GM23338 (cell line): Measurements from ENCODE around the gene MGAT3. TPM values are rescaled to one million over a fixed set of nuclear protein-coding genes. Genes with fewer than 3 reads are reported as not detected.

ENCODE experiments used
- ATAC-seq: fragments of 200-7000 bp; cut with Tn5 transposase; 3 replicates; pipeline ENCODE4 v1.9.1; 2020
- DNase-seq: peaks from one replicate; pipeline ENCODE4 v3.0.0-alpha.2; 2015; ENCODE audit warnings: low spot score
- H2AFZ ChIP-seq: fragments of 200-600 bp; sonication (generic); 2 replicates; pipeline ENCODE4 v1.8.0; 2016; ENCODE audit warnings: antibody characterized with exemption, mild to moderate bottlenecking, moderate library complexity
- H3F3A ChIP-seq: fragments of 200-600 bp; sonication (generic); replicated peaks from 2 replicates; pipeline ENCODE4 v1.8.0; 2017; ENCODE audit warnings: antibody characterized with exemption, mixed run types, low read depth
- H3K27ac ChIP-seq: fragments of 200-600 bp; sonication (generic); 2 replicates; pipeline ENCODE4 v1.6.1; 2016; ENCODE audit warnings: low read depth
- H3K27me3 ChIP-seq: fragments of 200-600 bp; sonication (generic); 2 replicates; pipeline ENCODE4 v1.8.0; 2016; ENCODE audit warnings: mild to moderate bottlenecking, mixed run types, moderate library complexity; ENCODE audit not compliant: insufficient read depth
- H3K36me3 ChIP-seq: fragments of 200-600 bp; sonication (generic); 2 replicates; pipeline ENCODE4 v1.8.0; 2016; ENCODE audit warnings: mild to moderate bottlenecking; ENCODE audit not compliant: insufficient read depth
- H3K4me1 ChIP-seq: fragments of 200-600 bp; sonication (generic); 2 replicates; pipeline ENCODE4 v1.8.0; 2016; ENCODE audit warnings: mild to moderate bottlenecking, moderate library complexity; ENCODE audit not compliant: insufficient read depth
- H3K4me2 ChIP-seq: fragments of 200-600 bp; sonication (generic); 2 replicates; pipeline ENCODE4 v1.7.1; 2017; ENCODE audit warnings: mixed run types
- H3K4me3 ChIP-seq: fragments of 200-600 bp; sonication (generic); 2 replicates; pipeline ENCODE4 v1.6.1; 2016; ENCODE audit warnings: mixed run types
- H3K79me2 ChIP-seq: fragments of 200-600 bp; sonication (generic); replicated peaks from 2 replicates; pipeline ENCODE4 v1.8.0; 2017; ENCODE audit warnings: mild to moderate bottlenecking; ENCODE audit not compliant: insufficient read depth
- H3K9me2 ChIP-seq: fragments of 200-600 bp; sonication (generic); 2 replicates; pipeline ENCODE4 v1.8.0; 2017; ENCODE audit not compliant: insufficient read depth
- H4K20me1 ChIP-seq: fragments of 200-600 bp; sonication (generic); replicated peaks from 2 replicates; pipeline ENCODE4 v1.8.0; 2017; ENCODE audit warnings: mild to moderate bottlenecking; ENCODE audit not compliant: insufficient read depth
- H3K27ac Mint-ChIP-seq: 2 replicates; pipeline ENCODE4 v1.8.0; 2020; ENCODE audit warnings: inconsistent platforms, mild to moderate bottlenecking, moderate library complexity, mixed read lengths
- H3K27me3 Mint-ChIP-seq: 3 replicates; pipeline ENCODE4 v1.8.0; 2022; ENCODE audit warnings: low read depth, mild to moderate bottlenecking, moderate library complexity, mixed read lengths, inconsistent platforms; ENCODE audit not compliant: insufficient read depth, poor library complexity
- H3K36me3 Mint-ChIP-seq: 3 replicates; pipeline ENCODE4 v1.8.0; 2021; ENCODE audit warnings: low read depth, mild to moderate bottlenecking, inconsistent platforms, moderate library complexity, mixed read lengths
- H3K4me1 Mint-ChIP-seq: 3 replicates; pipeline ENCODE4 v1.8.0; 2020; ENCODE audit warnings: mild to moderate bottlenecking, inconsistent platforms, mixed read lengths
- H3K4me3 Mint-ChIP-seq: 3 replicates; pipeline ENCODE4 v1.8.0; 2021; ENCODE audit warnings: moderate library complexity, mild to moderate bottlenecking, inconsistent platforms, mixed read lengths
- H3K9me3 Mint-ChIP-seq: 3 replicates; pipeline ENCODE4 v1.8.0; 2020; ENCODE audit warnings: moderate library complexity, mild to moderate bottlenecking, inconsistent platforms, mixed read lengths
- CREB1 ChIP-seq: fragments of 250-450 bp; sonication (Bioruptor Pico); IDR thresholded peaks from 2 replicates; pipeline ENCODE4 v1.5.0; 2020; ENCODE audit warnings: low read depth, mild to moderate bottlenecking, moderate library complexity
- ETS1 ChIP-seq: IDR thresholded peaks from 2 replicates; pipeline ENCODE4 v1.6.1; 2016; ENCODE audit warnings: antibody characterized with exemption
- EZH2 ChIP-seq: fragments of 200-600 bp; sonication (generic); IDR thresholded peaks from one replicate; pipeline ENCODE4 v1.8.0; 2017; ENCODE audit warnings: antibody characterized with exemption, mild to moderate bottlenecking, low read depth; ENCODE audit not compliant: unreplicated experiment
- EZH2phosphoT487 ChIP-seq: fragments of 200-600 bp; sonication (generic); IDR thresholded peaks from one replicate; pipeline ENCODE4 v1.8.1; 2018; ENCODE audit warnings: antibody characterized with exemption; ENCODE audit not compliant: unreplicated experiment
- JUNB ChIP-seq: IDR thresholded peaks from one replicate; pipeline ENCODE4 v1.6.1; 2016; ENCODE audit warnings: antibody characterized with exemption; ENCODE audit not compliant: unreplicated experiment
- NANOG ChIP-seq: IDR thresholded peaks from 2 replicates; pipeline ENCODE4 v1.6.1; 2016; ENCODE audit warnings: antibody characterized with exemption, borderline replicate concordance
- POLR2AphosphoS5 ChIP-seq: IDR thresholded peaks from 2 replicates; pipeline ENCODE4 v1.6.1; 2016; ENCODE audit warnings: antibody characterized with exemption, low read depth
- STAT1 ChIP-seq: IDR thresholded peaks from one replicate; pipeline ENCODE4 v1.6.1; 2016; ENCODE audit warnings: antibody characterized with exemption; ENCODE audit not compliant: unreplicated experiment
- ZNF114 ChIP-seq: fragments of 250-450 bp; sonication (Bioruptor Pico); IDR thresholded peaks from 2 replicates; pipeline ENCODE4 v1.5.0; 2020; ENCODE audit warnings: mild to moderate bottlenecking, moderate library complexity
- ZNF331 ChIP-seq: fragments of 250-450 bp; sonication (Bioruptor Pico); IDR thresholded peaks from 2 replicates; pipeline ENCODE4 v1.5.0; 2020; ENCODE audit warnings: low read depth, mild to moderate bottlenecking, moderate library complexity
- ZNF462 ChIP-seq: fragments of 250-450 bp; sonication (Bioruptor Pico); IDR thresholded peaks from 2 replicates; pipeline ENCODE4 v1.5.0; 2020; ENCODE audit warnings: mild to moderate bottlenecking, moderate library complexity
- polyA plus RNA-seq: library from polyadenylated mRNA; unstranded; fragments of >200 nt; fragmentation: Nextera tagmentation; extraction: Ambion mirVana; gene quantifications from 2 replicates; pipeline ENCODE4 v1.2.1, GENCODE V29; 2016
- total RNA-seq: library from RNA; depleted of rRNA; stranded (reverse); fragments of >200 nt; shearing (Covaris generic); gene quantifications from 2 replicates; pipeline ENCODE4 v1.2.3, GENCODE V29; 2014
- TF ChIP-seq, protein P1 (sequence below), 2 experiments: fragments of 200-600 bp in 1 of 2; sonication (generic) in 1 of 2; conservative IDR thresholded peaks; 2 replicates each; pipeline versions ENCODE4 v1.5.1 to v1.6.1; 2016 to 2017; ENCODE audit warnings: antibody characterized with exemption in 2 of 2, low read depth in 2 of 2, mild to moderate bottlenecking in 2 of 2, moderate library complexity in 1 of 2
- TF ChIP-seq, protein P2 (sequence below): IDR thresholded peaks from one replicate; pipeline ENCODE4 v1.6.1; 2018; ENCODE audit warnings: antibody characterized with exemption; ENCODE audit not compliant: unreplicated experiment

MGAT3 gene
- total and polyA plus RNA-seq, 2 experiments from 2014 or later = 1.7 to 10.2 TPM

GRCh38 chr22:39473851-39474250, 17.0 kb downstream of the MGAT3 start:
- H3K27me3 Mint-ChIP-seq = peaks cover 24% of the 10 kb centered on the region
- H3K9me2 ChIP-seq = no peaks in the 10 kb centered on the region
- no peaks in the 10 kb centered on the region; the same call in 1 of the 2 replicates for H4K20me1 ChIP-seq
- no peak for ATAC-seq
- H2AFZ ChIP-seq = no peak overlapping the region
- H3K27me3 ChIP-seq = no peaks in the 10 kb centered on the region
- no peak overlapping the region for H3K4me3 ChIP-seq
- peaks cover 49% of the 10 kb centered on the region for H3K4me1 ChIP-seq
- no peak for DNase-seq
- H3K36me3 Mint-ChIP-seq = no peaks in the 10 kb centered on the region; the same call in 2 of the 3 replicates
- TF ChIP-seq, protein P1, sequence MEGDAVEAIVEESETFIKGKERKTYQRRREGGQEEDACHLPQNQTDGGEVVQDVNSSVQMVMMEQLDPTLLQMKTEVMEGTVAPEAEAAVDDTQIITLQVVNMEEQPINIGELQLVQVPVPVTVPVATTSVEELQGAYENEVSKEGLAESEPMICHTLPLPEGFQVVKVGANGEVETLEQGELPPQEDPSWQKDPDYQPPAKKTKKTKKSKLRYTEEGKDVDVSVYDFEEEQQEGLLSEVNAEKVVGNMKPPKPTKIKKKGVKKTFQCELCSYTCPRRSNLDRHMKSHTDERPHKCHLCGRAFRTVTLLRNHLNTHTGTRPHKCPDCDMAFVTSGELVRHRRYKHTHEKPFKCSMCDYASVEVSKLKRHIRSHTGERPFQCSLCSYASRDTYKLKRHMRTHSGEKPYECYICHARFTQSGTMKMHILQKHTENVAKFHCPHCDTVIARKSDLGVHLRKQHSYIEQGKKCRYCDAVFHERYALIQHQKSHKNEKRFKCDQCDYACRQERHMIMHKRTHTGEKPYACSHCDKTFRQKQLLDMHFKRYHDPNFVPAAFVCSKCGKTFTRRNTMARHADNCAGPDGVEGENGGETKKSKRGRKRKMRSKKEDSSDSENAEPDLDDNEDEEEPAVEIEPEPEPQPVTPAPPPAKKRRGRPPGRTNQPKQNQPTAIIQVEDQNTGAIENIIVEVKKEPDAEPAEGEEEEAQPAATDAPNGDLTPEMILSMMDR (conservative IDR thresholded peaks at IDR 0.05; ENCODE audit: low read depth in 2 of 2) = no peak
- TF ChIP-seq ETS1 (no peak), ZNF462 (no peak), STAT1 (no peak), JUNB (no peak), NANOG (no peak), EZH2 (no peak), EZH2phosphoT487 (no peak), POLR2AphosphoS5 (no peak), ZNF331 (CRISPR knock-in tag) (no peak), ZNF114 (CRISPR knock-in tag) (no peak), CREB1 (CRISPR knock-in tag) (no peak)
- TF ChIP-seq, protein P2, sequence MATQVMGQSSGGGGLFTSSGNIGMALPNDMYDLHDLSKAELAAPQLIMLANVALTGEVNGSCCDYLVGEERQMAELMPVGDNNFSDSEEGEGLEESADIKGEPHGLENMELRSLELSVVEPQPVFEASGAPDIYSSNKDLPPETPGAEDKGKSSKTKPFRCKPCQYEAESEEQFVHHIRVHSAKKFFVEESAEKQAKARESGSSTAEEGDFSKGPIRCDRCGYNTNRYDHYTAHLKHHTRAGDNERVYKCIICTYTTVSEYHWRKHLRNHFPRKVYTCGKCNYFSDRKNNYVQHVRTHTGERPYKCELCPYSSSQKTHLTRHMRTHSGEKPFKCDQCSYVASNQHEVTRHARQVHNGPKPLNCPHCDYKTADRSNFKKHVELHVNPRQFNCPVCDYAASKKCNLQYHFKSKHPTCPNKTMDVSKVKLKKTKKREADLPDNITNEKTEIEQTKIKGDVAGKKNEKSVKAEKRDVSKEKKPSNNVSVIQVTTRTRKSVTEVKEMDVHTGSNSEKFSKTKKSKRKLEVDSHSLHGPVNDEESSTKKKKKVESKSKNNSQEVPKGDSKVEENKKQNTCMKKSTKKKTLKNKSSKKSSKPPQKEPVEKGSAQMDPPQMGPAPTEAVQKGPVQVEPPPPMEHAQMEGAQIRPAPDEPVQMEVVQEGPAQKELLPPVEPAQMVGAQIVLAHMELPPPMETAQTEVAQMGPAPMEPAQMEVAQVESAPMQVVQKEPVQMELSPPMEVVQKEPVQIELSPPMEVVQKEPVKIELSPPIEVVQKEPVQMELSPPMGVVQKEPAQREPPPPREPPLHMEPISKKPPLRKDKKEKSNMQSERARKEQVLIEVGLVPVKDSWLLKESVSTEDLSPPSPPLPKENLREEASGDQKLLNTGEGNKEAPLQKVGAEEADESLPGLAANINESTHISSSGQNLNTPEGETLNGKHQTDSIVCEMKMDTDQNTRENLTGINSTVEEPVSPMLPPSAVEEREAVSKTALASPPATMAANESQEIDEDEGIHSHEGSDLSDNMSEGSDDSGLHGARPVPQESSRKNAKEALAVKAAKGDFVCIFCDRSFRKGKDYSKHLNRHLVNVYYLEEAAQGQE = no peak
- H3K27ac ChIP-seq = peak overlapping the region; percentile 79; the same call in 1 of the 2 replicates
- no peak overlapping the region for H3K4me3 Mint-ChIP-seq
- no peaks in the 10 kb centered on the region; the same call in 2 of the 3 replicates for H3K9me3 Mint-ChIP-seq
- H3K79me2 ChIP-seq = no peaks in the 10 kb centered on the region
- H3K4me2 ChIP-seq = no peak overlapping the region
- no peaks in the 10 kb centered on the region for H3K36me3 ChIP-seq
- peaks cover 14% of the 10 kb centered on the region for H3F3A ChIP-seq
- H3K27ac Mint-ChIP-seq = no peak overlapping the region
- H3K4me1 Mint-ChIP-seq = peaks cover 71% of the 10 kb centered on the region
